Measurements from ENCODE around the gene FSD2. TPM values are rescaled to one million over a fixed set of nuclear protein-coding genes. Genes with fewer than 3 reads are reported as not detected.

FSD2 gene
- total and polyA plus RNA-seq, 9 of the 15 experiments (the other 6 are each of a cell fraction or from before 2014, with no cell fraction given) = 0.01 to 0.06 TPM; not detected in 7

DNA sequence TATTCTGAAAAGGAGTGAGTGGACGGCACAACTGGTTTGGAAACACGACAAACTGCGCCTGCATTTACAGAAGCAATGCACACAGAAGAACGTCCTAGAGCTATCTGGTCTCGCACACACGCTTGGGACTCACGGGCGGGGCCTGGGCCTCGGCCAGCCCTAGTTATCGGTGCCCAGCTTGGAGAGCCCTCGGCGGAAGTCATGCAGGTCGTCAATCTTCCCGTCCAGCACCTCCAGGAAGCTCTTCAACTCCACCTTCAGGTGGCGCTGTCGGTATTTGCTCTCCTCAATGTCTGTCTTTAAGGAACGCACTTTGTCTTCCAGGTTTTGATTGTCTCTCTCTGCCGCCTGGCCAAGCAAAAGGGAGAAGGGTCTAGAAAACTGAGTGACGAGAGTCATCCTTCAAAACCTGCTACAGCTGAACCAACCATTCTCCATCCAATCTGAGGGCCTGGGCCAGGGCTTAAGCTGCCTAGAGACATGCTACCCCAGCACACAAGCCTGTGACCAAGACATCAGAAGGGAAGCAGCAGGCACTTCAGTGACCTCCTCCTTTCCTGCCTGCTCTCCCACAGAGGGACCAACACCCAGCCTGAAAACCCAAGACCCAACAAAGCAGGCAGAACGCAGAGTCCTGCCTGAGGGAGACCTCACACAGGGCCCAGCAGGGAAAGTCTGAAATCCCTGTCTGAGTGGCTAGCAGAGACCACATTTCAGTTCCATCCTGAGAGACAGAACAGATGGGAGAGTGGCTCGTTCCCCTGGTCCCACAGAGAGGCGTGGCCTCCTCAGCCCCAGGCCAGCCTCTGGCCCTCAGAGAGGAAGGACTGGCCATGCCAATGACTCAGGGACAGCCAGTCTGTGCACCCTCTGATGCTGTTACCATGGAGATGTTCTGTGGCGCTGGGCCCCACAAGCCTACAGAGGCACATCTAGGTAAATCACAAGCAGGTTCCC is 44.0 kb upstream of the FSD2 start (continued):
- TF ChIP-seq, protein P1, sequence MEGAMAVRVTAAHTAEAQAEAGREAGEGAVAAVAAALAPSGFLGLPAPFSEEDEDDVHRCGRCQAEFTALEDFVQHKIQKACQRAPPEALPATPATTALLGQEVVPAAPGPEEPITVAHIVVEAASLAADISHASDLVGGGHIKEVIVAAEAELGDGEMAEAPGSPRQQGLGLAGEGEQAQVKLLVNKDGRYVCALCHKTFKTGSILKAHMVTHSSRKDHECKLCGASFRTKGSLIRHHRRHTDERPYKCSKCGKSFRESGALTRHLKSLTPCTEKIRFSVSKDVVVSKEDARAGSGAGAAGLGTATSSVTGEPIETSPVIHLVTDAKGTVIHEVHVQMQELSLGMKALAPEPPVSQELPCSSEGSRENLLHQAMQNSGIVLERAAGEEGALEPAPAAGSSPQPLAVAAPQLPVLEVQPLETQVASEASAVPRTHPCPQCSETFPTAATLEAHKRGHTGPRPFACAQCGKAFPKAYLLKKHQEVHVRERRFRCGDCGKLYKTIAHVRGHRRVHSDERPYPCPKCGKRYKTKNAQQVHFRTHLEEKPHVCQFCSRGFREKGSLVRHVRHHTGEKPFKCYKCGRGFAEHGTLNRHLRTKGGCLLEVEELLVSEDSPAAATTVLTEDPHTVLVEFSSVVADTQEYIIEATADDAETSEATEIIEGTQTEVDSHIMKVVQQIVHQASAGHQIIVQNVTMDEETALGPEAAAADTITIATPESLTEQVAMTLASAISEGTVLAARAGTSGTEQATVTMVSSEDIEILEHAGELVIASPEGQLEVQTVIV (CRISPR knock-in tag; IDR thresholded peaks at IDR 0.05; ENCODE audit: borderline replicate concordance) = no peak
- no peak for TF ChIP-seq JUNB (CRISPR knock-in tag; conservative IDR thresholded peaks at IDR 0.05)
- TF ChIP-seq NCOA6 (IDR thresholded peaks at IDR 0.05) = no peak
- no peak for TF ChIP-seq ILK (tag; IDR thresholded peaks at IDR 0.05; ENCODE audit: borderline replicate concordance, low read depth)
- TF ChIP-seq TAF7 (tag; IDR thresholded peaks at IDR 0.05) = no peak
- TF ChIP-seq CHCHD3 (CRISPR knock-in tag; IDR thresholded peaks at IDR 0.05) = no peak
- peak; percentile 97 for TF ChIP-seq DPF2 (IDR thresholded peaks at IDR 0.05)
- no peak for TF ChIP-seq NFYB (IDR thresholded peaks at IDR 0.05; ENCODE audit: extremely low read depth, insufficient read length)
- TF ChIP-seq DMBX1 (CRISPR knock-in tag; IDR thresholded peaks at IDR 0.05; ENCODE audit: borderline replicate concordance) = 0 out of 2 replicates have a peak, but pooled peaks have one; percentile 25
- TF ChIP-seq, protein P2, sequence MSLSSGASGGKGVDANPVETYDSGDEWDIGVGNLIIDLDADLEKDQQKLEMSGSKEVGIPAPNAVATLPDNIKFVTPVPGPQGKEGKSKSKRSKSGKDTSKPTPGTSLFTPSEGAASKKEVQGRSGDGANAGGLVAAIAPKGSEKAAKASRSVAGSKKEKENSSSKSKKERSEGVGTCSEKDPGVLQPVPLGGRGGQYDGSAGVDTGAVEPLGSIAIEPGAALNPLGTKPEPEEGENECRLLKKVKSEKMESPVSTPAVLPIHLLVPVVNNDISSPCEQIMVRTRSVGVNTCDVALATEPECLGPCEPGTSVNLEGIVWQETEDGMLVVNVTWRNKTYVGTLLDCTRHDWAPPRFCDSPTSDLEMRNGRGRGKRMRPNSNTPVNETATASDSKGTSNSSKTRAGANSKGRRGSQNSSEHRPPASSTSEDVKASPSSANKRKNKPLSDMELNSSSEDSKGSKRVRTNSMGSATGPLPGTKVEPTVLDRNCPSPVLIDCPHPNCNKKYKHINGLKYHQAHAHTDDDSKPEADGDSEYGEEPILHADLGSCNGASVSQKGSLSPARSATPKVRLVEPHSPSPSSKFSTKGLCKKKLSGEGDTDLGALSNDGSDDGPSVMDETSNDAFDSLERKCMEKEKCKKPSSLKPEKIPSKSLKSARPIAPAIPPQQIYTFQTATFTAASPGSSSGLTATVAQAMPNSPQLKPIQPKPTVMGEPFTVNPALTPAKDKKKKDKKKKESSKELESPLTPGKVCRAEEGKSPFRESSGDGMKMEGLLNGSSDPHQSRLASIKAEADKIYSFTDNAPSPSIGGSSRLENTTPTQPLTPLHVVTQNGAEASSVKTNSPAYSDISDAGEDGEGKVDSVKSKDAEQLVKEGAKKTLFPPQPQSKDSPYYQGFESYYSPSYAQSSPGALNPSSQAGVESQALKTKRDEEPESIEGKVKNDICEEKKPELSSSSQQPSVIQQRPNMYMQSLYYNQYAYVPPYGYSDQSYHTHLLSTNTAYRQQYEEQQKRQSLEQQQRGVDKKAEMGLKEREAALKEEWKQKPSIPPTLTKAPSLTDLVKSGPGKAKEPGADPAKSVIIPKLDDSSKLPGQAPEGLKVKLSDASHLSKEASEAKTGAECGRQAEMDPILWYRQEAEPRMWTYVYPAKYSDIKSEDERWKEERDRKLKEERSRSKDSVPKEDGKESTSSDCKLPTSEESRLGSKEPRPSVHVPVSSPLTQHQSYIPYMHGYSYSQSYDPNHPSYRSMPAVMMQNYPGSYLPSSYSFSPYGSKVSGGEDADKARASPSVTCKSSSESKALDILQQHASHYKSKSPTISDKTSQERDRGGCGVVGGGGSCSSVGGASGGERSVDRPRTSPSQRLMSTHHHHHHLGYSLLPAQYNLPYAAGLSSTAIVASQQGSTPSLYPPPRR (CRISPR knock-in tag; IDR thresholded peaks at IDR 0.05; ENCODE audit: borderline replicate concordance) = no peak; the same call in 1 of the 2 replicates
- TF ChIP-seq ZNF436 (CRISPR knock-in tag; IDR thresholded peaks at IDR 0.05) = no peak
- TF ChIP-seq ZNF408 (CRISPR knock-in tag; IDR thresholded peaks at IDR 0.05; ENCODE audit: low read depth) = no peak
- TF ChIP-seq, protein P3, sequence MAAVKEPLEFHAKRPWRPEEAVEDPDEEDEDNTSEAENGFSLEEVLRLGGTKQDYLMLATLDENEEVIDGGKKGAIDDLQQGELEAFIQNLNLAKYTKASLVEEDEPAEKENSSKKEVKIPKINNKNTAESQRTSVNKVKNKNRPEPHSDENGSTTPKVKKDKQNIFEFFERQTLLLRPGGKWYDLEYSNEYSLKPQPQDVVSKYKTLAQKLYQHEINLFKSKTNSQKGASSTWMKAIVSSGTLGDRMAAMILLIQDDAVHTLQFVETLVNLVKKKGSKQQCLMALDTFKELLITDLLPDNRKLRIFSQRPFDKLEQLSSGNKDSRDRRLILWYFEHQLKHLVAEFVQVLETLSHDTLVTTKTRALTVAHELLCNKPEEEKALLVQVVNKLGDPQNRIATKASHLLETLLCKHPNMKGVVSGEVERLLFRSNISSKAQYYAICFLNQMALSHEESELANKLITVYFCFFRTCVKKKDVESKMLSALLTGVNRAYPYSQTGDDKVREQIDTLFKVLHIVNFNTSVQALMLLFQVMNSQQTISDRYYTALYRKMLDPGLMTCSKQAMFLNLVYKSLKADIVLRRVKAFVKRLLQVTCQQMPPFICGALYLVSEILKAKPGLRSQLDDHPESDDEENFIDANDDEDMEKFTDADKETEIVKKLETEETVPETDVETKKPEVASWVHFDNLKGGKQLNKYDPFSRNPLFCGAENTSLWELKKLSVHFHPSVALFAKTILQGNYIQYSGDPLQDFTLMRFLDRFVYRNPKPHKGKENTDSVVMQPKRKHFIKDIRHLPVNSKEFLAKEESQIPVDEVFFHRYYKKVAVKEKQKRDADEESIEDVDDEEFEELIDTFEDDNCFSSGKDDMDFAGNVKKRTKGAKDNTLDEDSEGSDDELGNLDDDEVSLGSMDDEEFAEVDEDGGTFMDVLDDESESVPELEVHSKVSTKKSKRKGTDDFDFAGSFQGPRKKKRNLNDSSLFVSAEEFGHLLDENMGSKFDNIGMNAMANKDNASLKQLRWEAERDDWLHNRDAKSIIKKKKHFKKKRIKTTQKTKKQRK (IDR thresholded peaks at IDR 0.05; ENCODE audit: borderline replicate concordance, low read depth, low read length) = no peak
